HL-60/S4 treated with phorbol 12-myristate 13-acetate at 8.2 ng/mL for 4 days and 3 days (cell line): Measurements from ENCODE around the gene IDI1.
"Not testable (repeated sequence)": the region's sequence is repeated elsewhere in the genome, so short reads cannot be mapped to it uniquely, and the experiment has no call there.

Source experiments
- in situ Hi-C: fragments of 300-500 bp; cut with MboI; formaldehyde crosslinking; loops from 2 replicates; pipeline ENCODE4 v1.15.0; 2022; ENCODE audit warnings: low sequenced_read_pairs

IDI1 gene

DNA sequence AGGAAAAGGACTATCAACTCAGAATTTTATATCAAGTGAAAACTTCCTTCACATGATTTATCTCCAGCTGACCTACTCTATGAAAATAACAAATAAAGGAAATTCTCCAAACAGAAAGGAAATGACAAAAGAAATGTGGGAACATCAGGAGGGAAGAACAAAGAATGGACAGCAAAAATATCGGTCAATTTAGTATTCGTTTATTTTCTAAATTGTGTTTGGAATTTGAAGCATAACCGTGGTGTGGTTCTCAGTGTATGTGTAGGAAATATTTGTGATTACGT is 16.0 kb upstream of the IDI1 start:
- in situ Hi-C loops, result no loop called here

- in situ Hi-C loops, result no loop called here
Observed at GRCh38 chr10:1063232-1063865, 14.4 kb upstream of the IDI1 start.

GRCh38 chr10:1061930-1062774 is 13.2 kb upstream of the IDI1 start:
- in situ Hi-C loops, result no loop called here

GRCh38 chr10:1059902-1060301 is 11.0 kb upstream of the IDI1 start:
- in situ Hi-C loops, result no loop called here

GRCh38 chr10:1058017-1058416 is 9.1 kb upstream of the IDI1 start:
- in situ Hi-C loops, result no loop called here

DNA sequence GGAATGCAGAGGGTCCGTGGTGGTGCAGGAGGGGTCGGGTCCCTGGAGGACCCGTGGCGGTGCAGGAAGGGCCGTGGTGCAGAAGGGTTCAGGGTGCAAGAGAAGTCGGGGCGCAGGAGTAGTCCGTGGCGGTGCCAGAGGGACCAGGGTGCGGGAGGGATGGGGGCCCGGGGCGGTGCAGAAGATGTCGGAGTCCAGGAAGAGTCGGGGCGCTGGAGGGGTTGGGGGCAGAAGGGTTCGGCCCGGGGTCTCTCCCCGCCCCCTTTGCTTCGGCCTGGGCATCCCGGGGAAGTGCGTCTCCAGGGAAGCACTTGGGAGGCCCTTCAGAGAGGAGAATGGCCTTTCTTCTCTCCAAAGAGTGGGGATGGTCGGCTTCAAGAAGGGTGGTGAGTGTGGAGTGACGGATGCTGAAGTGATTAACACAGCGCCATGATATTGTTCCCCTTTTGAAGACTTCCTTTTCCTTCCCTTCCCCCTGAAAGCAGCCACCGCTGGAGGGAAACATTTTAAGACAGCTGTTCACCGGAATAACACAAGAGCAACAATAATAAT is 8.3 kb upstream of the IDI1 start:
- in situ Hi-C loops, result no loop called here

DNA sequence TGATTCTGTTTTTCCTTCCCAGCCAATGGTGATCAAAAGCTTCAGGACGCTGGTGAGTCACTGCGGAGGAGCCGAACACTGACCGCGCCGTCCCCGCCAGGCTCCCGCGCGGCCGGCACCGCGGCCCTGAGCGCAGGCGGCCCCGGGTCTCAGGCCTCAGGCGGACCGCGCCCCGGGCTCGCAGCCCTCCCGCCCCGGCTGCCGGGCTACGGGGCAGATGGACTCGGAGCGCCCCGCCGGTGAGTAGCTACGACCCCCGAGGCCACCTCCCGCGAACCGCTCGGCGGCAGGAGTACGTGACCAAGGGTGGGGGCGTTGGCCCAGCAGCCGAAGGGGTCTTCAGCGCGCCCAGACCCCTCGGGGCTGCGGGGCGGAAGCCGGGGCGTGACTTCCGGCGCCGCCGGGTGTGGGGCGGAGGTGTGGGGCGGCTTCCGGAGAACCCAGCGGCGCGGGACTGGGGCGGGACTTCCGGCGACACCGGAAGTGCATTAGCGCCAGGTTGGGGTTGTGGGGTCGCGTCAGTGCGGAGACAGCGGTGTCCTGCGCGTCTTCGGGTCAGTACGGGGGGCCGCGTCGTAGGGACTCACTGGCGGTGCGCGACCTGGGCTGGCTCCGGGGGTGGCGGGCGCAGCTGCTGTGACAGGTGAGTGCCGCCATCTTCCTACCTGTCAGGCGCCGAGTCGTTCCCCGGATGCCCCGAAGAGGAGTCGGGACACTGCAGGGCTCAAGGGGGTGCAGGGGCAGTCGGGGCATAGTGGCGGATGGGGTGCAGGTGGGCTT is 7.6 kb upstream of the IDI1 start, which contains the start of gene WDR37:
Gene WDR37, plus strand, starts transcription at position 60 of the 780 bp plus-strand sequence. CDS start 15,771 bp downstream, outside the sequence.
- in situ Hi-C loops, result no loop called here

- in situ Hi-C loops, result no loop called here
Observed at GRCh38 chr10:1054684-1055083, 5.8 kb upstream of the IDI1 start.

- in situ Hi-C loops, result no loop called here
Observed at GRCh38 chr10:1050554-1050953, 1.6 kb upstream of the IDI1 start.

DNA sequence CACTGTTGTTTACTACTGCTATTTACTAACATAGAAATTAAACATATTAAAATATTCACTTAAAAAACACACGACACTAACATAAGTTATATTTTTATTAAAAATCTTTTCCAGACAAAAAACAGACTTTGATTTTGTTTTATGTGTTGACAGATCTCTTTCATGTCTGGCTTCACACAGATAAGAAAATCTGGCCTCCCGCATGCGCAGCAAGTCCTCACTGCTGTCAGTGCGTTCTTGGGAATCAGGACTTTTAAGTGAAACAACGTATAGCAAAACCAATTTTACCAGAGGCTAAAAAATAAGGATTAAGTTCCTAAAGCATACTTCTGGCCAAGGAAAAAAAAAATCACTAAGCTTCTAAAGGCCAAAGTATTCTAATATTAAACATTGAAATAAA is 1.2 kb upstream of the IDI1 start:
- in situ Hi-C loops, result no loop called here

DNA sequence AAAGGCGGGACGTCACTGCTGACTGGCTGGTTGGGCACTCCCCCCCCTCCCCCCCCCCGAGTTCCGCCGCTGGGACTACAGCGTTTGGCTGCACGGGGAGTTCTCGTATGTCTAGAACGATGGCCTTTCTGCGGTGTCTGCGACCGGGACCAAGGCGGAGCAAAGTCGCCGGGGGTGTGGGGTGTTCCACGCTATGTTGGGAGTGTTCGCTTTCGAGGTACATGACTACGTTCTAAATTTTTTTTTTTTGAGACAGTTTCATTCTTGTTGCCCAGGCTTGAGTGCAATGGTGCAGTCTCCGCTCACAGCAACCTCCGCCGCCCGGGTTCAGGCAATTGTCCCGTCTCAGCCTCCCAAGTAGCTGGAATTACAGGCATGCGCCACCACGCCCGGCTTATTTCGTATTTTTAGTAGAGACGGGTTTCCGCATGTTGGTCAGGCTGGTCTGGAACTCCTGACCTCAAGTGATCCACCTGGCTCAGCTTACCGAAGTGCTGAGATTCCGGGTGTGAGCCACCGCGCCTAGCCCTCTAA is 573 bp upstream of the IDI1 start:
- in situ Hi-C loops, result no loop called here

DNA sequence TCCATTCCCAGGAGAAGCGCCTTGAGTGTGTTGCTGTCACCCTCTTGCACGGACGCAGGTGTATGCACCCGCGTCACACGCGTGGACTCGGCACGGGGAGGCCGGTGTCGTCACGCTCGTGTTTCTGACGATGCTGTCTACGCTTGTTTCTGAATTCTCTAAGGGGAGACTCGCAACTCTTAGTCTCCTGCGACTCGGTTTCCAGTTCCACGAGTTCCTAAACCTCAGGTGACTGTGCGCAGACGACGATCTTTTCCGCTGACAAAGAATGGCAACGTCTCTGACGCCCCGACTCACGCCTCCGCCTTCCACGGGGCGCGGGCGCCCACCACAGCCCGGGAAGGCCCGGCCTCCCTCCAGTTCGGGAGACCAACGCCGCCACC is 579 bp downstream of the IDI1 start:
- in situ Hi-C loops, result no loop called here

DNA sequence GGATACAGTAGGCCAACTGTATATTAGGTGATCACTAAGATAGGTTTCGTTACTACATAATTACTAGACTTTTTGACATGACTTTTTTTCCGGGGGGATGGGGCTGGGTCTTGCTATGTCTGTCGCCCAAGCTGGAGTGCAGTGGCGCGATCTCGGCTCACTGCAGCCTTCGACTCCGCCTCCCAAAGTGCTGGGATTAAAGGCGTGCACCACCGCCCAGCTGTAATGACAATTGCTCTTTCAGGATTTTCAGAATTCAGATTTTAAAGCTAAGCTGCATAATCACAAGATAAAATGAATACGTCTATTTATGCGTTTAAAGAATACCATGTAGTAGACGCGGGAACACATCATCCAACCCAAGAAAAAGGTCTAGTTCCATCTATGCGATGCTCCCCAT is 982 bp downstream of the IDI1 start:
- in situ Hi-C loops, result no loop called here

DNA sequence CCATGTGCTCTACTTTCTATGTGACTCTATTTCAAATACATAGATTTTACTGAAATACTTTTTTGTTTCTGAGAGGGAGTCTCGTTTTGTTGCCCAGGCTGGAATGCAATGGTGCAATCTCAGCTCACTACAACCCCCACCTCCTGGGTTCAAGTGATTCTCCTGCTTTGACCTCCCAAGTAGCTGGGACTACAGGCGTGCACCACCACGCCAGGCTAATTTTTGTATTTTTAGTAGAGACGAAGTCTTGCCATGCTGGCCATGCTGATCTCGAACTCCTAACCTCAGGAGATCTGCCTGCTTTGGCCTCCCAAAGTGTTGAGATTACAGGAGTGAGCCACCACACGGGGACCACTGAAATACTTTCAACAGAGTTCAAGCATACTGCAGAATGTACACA is 3.5 kb downstream of the IDI1 start:
- in situ Hi-C loops, result no loop called here

DNA sequence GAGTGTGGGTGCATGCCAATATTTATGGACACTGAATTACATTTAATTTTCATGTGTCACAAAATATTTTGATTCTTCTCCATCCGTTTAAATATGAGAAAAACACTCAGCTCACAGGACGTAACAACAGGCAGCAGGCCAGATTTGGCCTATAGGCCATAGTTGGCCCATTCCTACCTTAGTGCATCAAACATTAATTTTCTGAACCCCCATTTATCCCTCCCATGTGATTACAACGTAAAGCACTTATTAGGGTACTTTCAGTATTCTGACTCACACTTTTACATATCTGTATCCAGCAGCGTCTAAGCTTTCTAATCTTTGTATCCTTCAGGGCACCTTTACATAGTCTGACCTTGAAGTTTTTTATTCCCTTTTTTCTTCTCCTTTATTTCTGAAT is 4.0 kb downstream of the IDI1 start:
- in situ Hi-C loops, result no loop called here

GRCh38 chr10:1044146-1044545 is 4.8 kb downstream of the IDI1 start:
- in situ Hi-C loops, result no loop called here

DNA sequence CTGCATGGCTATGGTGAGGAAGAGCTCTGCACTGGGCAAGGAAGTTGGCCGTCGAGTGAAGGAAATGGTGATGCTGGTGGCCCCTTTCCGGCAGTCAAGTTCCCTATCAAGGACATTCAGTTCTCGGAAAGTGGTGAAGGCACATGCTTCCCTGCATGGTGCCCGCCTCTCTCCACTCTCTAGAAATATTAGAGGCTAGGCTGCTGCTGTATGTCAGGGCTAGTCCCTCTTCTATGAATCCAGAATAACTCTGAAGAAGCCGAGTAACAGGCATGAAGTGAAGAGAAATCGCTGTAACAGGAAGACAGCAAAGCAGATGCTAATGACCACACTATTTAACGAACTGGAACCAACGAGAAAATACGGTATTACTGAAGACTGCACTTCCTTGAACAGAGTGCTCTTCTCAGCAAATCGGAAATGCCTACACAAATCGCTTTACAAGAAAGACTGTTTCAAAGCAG is 5.4 kb downstream of the IDI1 start:
- in situ Hi-C loops, result no loop called here

- in situ Hi-C loops, result no loop called here
Observed at GRCh38 chr10:1041514-1041913, 7.4 kb downstream of the IDI1 start.

GRCh38 chr10:1040133-1040532 is 8.8 kb downstream of the IDI1 start:
- in situ Hi-C loops, result no loop called here

- in situ Hi-C loops, result not testable (repeated sequence)
Observed at GRCh38 chr10:1038769-1039168, 10.2 kb downstream of the IDI1 start.

GRCh38 chr10:1037098-1037497 is 11.8 kb downstream of the IDI1 start:
- in situ Hi-C loops, result no loop called here
